Measurements from ENCODE around the gene RASGRF1. TPM values are rescaled to one million over a fixed set of nuclear protein-coding genes. Genes with fewer than 3 reads are reported as not detected.
A peak's percentile ranks its signal among the peaks of the same experiment; 100 is the strongest.

RASGRF1 gene
- total and polyA plus RNA-seq, 8 donors = 0.10 to 3.8 (median 1.2) TPM; not detected in 4

- intact Hi-C loops (cut with DNase I; ENCODE audit: low total_unique reads) = no loop called here
- TF ChIP-seq POLR2A (IDR thresholded peaks at IDR 0.05) (no peak), CTCF (IDR thresholded peaks at IDR 0.05) (no peak), EP300 (IDR thresholded peaks at IDR 0.05) (no peak), POLR2AphosphoS5 (IDR thresholded peaks at IDR 0.05) (no peak)
- H3K4me3 ChIP-seq = no peak overlapping the region
- H3K4me1 ChIP-seq = peaks cover 24 to 50% (median 48%) of the 10 kb centered on the region in 4 donors
- H3K9me3 ChIP-seq = no peaks in the 10 kb centered on the region
- peak overlapping the region; percentile 69 to 87 (median 84) for H3K27ac ChIP-seq
- 0 to 25% (median 0%) methylated on average over 1 of the region's 1 CpG for WGBS, 5 donors
- peak; percentile 44 to 64 for DNase-seq
- H3K36me3 ChIP-seq = no peaks in the 10 kb centered on the region
- H3K27me3 ChIP-seq = no peaks in the 10 kb centered on the region
Measured at GRCh38 chr15:78949461-78949860, 141.1 kb downstream of the RASGRF1 start.

GRCh38 chr15:78947506-78947905, 143.1 kb downstream of the RASGRF1 start:
- intact Hi-C loops (cut with DNase I; ENCODE audit: low total_unique reads) = no loop called here
- Histone ChIP-seq H3K27ac (no peak overlapping the region), H3K4me3 (no peak overlapping the region), H3K9me3 (no peaks in the 10 kb centered on the region), H3K4me1 (peaks cover 21 to 66% (median 58%) of the 10 kb centered on the region in 4 donors), H3K36me3 (no peaks in the 10 kb centered on the region), H3K27me3 (no peaks in the 10 kb centered on the region)
- 82 to 97% (median 94%) methylated on average over 3 to 5 of the region's 5 CpGs for WGBS, 5 donors
- no peak for DNase-seq
- TF ChIP-seq EP300 (IDR thresholded peaks at IDR 0.05) (no peak), CTCF (IDR thresholded peaks at IDR 0.05) (no peak), POLR2A (IDR thresholded peaks at IDR 0.05) (no peak), POLR2AphosphoS5 (IDR thresholded peaks at IDR 0.05) (no peak)

GRCh38 chr15:78946493-78946892, 144.1 kb downstream of the RASGRF1 start:
- DNase-seq = no peak
- intact Hi-C loops (cut with DNase I; ENCODE audit: low total_unique reads) = no loop called here

GRCh38 chr15:78944669-78945407, 145.7 kb downstream of the RASGRF1 start, which contains the start of gene CTSH:
CTSH (minus strand) TSS chr15:78945046; CDS start chr15:78944981, 65 bp downstream.
- peaks cover 2 to 55% (median 32%) of the 10 kb centered on the region in 4 donors for H3K4me1 ChIP-seq

More at GRCh38 chr15:78946493-78946892, 144.1 kb downstream of the RASGRF1 start:
- Histone ChIP-seq H3K4me1 (peaks cover 17 to 59% (median 49%) of the 10 kb centered on the region in 4 donors), H3K9me3 (no peaks in the 10 kb centered on the region), H3K27me3 (no peaks in the 10 kb centered on the region), H3K36me3 (no peaks in the 10 kb centered on the region), H3K27ac (no peak overlapping the region), H3K4me3 (no peak overlapping the region)
- TF ChIP-seq POLR2A (IDR thresholded peaks at IDR 0.05) (no peak), EP300 (IDR thresholded peaks at IDR 0.05) (no peak)
- 75 to 99% (median 93%) methylated on average over 5 of the region's 5 CpGs for WGBS, 5 donors

More at GRCh38 chr15:78944669-78945407, 145.7 kb downstream of the RASGRF1 start, which contains the start of gene CTSH:
- WGBS, 5 donors = 2 to 6% (median 2%) methylated on average over 26 to 71 of the region's 71 CpGs
- peak within 1 kb of the TSS; percentile 55 to 71 (median 68) for H3K4me3 ChIP-seq
- peak in 2 of 3 donors; percentile 62 to 69 for TF ChIP-seq POLR2AphosphoS5 (IDR thresholded peaks at IDR 0.05)
- no peak for TF ChIP-seq CTCF (IDR thresholded peaks at IDR 0.05)
- TF ChIP-seq POLR2A (IDR thresholded peaks at IDR 0.05) = no peak
- peak within 1 kb of the TSS; percentile 77 to 88 (median 79) for H3K27ac ChIP-seq
- H3K36me3 ChIP-seq = no peaks in the 10 kb centered on the region
- intact Hi-C loops (cut with DNase I; ENCODE audit: low total_unique reads) = no loop called here
- H3K27me3 ChIP-seq = no peaks in the 10 kb centered on the region
- no peaks in the 10 kb centered on the region for H3K9me3 ChIP-seq
- peak; percentile 94 to 95 for DNase-seq
